Calu3 (cell line): ENCODE results near the gene TEC. TPM values are rescaled to one million over a fixed set of nuclear protein-coding genes. Genes with fewer than 3 reads are reported as not detected.

Experiments used
- BruUV-seq: library from RNA; stranded (reverse); fragments of 400-500 nt; replicated peaks from 2 replicates; lab custom pipeline; 2021; lab: Mats Ljungman, UMichigan
- CTCF ChIA-PET: fragments of 300-600 bp; sonication (Branson Sonifier 250); formaldehyde crosslinking; loops from one replicate; lab custom pipeline; 2022; ENCODE audit warnings: antibody characterized with exemption; lab: Charles Lee
- DNase-seq: peaks from one replicate; pipeline ENCODE4 v3.0.0; 2022
- H3K27ac Mint-ChIP-seq: one replicate; pipeline ENCODE4 v1.8.0; 2022; ENCODE audit warnings: mixed read lengths; ENCODE audit not compliant: unreplicated experiment
- H3K27me3 Mint-ChIP-seq: one replicate; pipeline ENCODE4 v1.8.0; 2022; ENCODE audit warnings: mixed read lengths; ENCODE audit not compliant: unreplicated experiment
- H3K36me3 Mint-ChIP-seq: one replicate; pipeline ENCODE4 v1.8.0; 2022; ENCODE audit warnings: mild to moderate bottlenecking, moderate library complexity, mixed read lengths; ENCODE audit not compliant: insufficient read depth, unreplicated experiment
- H3K4me1 Mint-ChIP-seq: one replicate; pipeline ENCODE4 v1.8.0; 2022; ENCODE audit warnings: mild to moderate bottlenecking, low read depth, mixed read lengths; ENCODE audit not compliant: unreplicated experiment
- H3K4me3 Mint-ChIP-seq: one replicate; pipeline ENCODE4 v1.8.0; 2022; ENCODE audit warnings: mild to moderate bottlenecking, low read depth, moderate library complexity, mixed read lengths; ENCODE audit not compliant: unreplicated experiment
- H3K9me3 Mint-ChIP-seq: one replicate; pipeline ENCODE4 v1.8.0; 2022; ENCODE audit warnings: low read depth, mixed read lengths; ENCODE audit not compliant: unreplicated experiment
- intact Hi-C: fragments of 100-400 bp; cut with micrococcal nuclease; formaldehyde crosslinking; loops from one replicate; pipeline ENCODE4 v1.10.0; 2022; ENCODE audit not compliant: unreplicated experiment
- total RNA-seq: library from RNA; stranded (reverse); gene quantifications from 2 replicates; pipeline ENCODE4 v1.2.3, GENCODE V29; 2022
- TF ChIP-seq, protein P1 (sequence below): fragments of 200-600 bp; IDR thresholded peaks from one replicate; pipeline ENCODE4 v1.8.0; 2022; ENCODE audit warnings: antibody characterized with exemption; ENCODE audit not compliant: unreplicated experiment

Gene TEC
- total RNA-seq, 1 experiment from 2014 or later, result 3.2 TPM

GRCh38 chr4:48119646-48120045, 150.0 kb downstream of the TEC start:
- BruUV-seq, result no TSS peak
- Mint-ChIP-seq H3K27me3 (no peaks in the 10 kb centered on the region), H3K27ac (no peak overlapping the region), H3K9me3 (no peaks in the 10 kb centered on the region), H3K4me1 (no peaks in the 10 kb centered on the region), H3K36me3 (peaks cover 4% of the 10 kb centered on the region), H3K4me3 (no peak overlapping the region)
- no peak for DNase-seq
- intact Hi-C loops, result loop anchor here (10.0 kb wide), 1 partner anchor 155 kb away; no protein-coding TSS in a partner anchor
- CTCF ChIA-PET, result no interaction called here
- TF ChIP-seq, protein P1, sequence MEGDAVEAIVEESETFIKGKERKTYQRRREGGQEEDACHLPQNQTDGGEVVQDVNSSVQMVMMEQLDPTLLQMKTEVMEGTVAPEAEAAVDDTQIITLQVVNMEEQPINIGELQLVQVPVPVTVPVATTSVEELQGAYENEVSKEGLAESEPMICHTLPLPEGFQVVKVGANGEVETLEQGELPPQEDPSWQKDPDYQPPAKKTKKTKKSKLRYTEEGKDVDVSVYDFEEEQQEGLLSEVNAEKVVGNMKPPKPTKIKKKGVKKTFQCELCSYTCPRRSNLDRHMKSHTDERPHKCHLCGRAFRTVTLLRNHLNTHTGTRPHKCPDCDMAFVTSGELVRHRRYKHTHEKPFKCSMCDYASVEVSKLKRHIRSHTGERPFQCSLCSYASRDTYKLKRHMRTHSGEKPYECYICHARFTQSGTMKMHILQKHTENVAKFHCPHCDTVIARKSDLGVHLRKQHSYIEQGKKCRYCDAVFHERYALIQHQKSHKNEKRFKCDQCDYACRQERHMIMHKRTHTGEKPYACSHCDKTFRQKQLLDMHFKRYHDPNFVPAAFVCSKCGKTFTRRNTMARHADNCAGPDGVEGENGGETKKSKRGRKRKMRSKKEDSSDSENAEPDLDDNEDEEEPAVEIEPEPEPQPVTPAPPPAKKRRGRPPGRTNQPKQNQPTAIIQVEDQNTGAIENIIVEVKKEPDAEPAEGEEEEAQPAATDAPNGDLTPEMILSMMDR, result no peak

DNA sequence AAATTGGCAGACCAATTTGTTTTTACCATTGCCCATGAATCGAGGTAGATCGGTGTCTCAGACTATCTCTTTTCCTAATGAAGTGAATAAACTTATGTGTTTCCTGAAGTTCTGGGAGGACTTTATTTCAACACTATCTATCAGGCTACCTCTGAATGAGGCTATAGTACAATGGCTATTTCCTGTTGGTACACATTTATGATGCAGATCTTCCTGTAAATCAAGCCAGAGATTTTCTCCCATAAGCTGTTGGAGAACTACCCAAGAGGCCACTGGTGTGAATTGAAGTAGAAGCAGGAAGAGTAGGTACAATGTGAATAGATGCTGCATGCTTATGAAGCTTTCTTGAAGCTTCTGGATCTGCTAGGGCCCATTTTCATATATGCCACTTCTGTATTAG, 151.6 kb downstream of the TEC start:
- CTCF ChIA-PET, result no interaction called here

GRCh38 chr4:48116582-48116981, 153.1 kb downstream of the TEC start:
- CTCF ChIA-PET, result no interaction called here
- H3K27me3 Mint-ChIP-seq, result no peaks in the 10 kb centered on the region
- DNase-seq, result no peak
- no peaks in the 10 kb centered on the region for H3K4me1 Mint-ChIP-seq
- no peak overlapping the region for H3K27ac Mint-ChIP-seq
- H3K4me3 Mint-ChIP-seq, result no peak overlapping the region
- intact Hi-C loops, result no loop called here
- H3K9me3 Mint-ChIP-seq, result no peaks in the 10 kb centered on the region
- H3K36me3 Mint-ChIP-seq, result no peaks in the 10 kb centered on the region
- TF ChIP-seq, protein P1, result no peak
- no TSS peak for BruUV-seq

More for the DNA sequence above, 151.6 kb downstream of the TEC start:
- intact Hi-C loops, result no loop called here
- no TSS peak for BruUV-seq
- TF ChIP-seq, protein P1, result no peak
- no peaks in the 10 kb centered on the region for H3K36me3 Mint-ChIP-seq
- no peaks in the 10 kb centered on the region for H3K9me3 Mint-ChIP-seq
- no peak overlapping the region for H3K27ac Mint-ChIP-seq
- no peak for DNase-seq
- no peaks in the 10 kb centered on the region for H3K4me1 Mint-ChIP-seq
- H3K27me3 Mint-ChIP-seq, result no peaks in the 10 kb centered on the region
- H3K4me3 Mint-ChIP-seq, result no peak overlapping the region

DNA sequence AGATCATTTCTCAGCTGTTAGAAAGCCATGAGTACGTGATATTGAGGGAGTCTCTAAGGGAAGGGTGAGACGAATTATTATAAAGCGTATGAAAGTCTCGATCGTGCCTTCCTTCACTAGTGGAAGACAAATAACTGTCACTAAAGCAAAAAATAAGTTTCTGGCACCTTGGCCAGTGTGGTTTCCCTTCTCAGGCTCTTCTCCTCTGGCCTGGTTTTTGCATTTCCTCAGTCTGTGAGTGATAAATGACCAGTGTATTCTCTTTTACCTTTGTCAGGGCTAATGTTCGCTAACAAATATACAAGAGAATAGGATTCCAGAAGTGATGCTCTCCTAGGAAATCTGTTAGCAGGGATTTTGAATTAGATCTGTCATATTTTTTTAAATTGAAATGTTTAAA, 155.2 kb downstream of the TEC start:
- Mint-ChIP-seq H3K9me3 (no peaks in the 10 kb centered on the region), H3K4me1 (peaks cover 3% of the 10 kb centered on the region), H3K36me3 (no peaks in the 10 kb centered on the region), H3K27me3 (no peaks in the 10 kb centered on the region), H3K27ac (no peak overlapping the region), H3K4me3 (no peak overlapping the region)
- CTCF ChIA-PET, result no interaction called here
- DNase-seq, result no peak
- intact Hi-C loops, result no loop called here
- TF ChIP-seq, protein P1, result no peak
- no TSS peak for BruUV-seq
